Choroid plexus epithelial cell (primary cell): ENCODE measurements around the gene SMC1B.
"Not testable (repeated sequence)": the region's sequence is repeated elsewhere in the genome, so short reads cannot be mapped to it uniquely, and the experiment has no call there.

Experiments
- DNase-seq: peaks from one replicate; pipeline ENCODE4 v3.0.0-alpha.2; 2010; ENCODE audit warnings: low read depth
- H3K4me3 ChIP-seq: 2 replicates; pipeline ENCODE4 v1.5.1; 2011; ENCODE audit warnings: low read depth, mild to moderate bottlenecking, control low read depth, low read length, moderate library complexity
- TF ChIP-seq, protein P1 (sequence below): conservative IDR thresholded peaks from 2 replicates; pipeline ENCODE4 v1.5.1; 2011; ENCODE audit warnings: low read depth, mild to moderate bottlenecking, control low read depth, inconsistent platforms, low read length, moderate library complexity

The SMC1B gene

DNA sequence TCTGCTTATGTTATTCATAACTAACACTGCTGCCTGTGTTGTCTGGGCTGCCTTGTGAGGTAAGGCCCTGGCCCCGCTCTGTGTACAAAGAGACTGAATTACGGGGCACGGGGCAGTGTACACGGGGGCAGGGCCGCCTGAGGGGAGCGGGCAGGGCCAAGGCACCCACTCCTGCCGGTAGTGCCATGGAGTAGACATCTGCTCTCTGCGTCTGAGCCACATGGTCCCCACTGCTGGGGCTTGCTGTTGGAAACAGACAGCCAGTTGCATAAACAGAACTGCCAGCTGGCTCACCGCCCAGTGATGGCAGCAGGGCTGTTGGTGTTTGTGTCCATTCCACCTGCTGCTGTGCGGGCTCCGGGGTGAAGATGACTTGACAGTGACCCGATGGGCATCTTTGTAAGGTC is 83.9 kb downstream of the SMC1B start:
- no peak for DNase-seq
- no peak overlapping the region for H3K4me3 ChIP-seq
- TF ChIP-seq, protein P1, sequence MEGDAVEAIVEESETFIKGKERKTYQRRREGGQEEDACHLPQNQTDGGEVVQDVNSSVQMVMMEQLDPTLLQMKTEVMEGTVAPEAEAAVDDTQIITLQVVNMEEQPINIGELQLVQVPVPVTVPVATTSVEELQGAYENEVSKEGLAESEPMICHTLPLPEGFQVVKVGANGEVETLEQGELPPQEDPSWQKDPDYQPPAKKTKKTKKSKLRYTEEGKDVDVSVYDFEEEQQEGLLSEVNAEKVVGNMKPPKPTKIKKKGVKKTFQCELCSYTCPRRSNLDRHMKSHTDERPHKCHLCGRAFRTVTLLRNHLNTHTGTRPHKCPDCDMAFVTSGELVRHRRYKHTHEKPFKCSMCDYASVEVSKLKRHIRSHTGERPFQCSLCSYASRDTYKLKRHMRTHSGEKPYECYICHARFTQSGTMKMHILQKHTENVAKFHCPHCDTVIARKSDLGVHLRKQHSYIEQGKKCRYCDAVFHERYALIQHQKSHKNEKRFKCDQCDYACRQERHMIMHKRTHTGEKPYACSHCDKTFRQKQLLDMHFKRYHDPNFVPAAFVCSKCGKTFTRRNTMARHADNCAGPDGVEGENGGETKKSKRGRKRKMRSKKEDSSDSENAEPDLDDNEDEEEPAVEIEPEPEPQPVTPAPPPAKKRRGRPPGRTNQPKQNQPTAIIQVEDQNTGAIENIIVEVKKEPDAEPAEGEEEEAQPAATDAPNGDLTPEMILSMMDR = no peak

DNA sequence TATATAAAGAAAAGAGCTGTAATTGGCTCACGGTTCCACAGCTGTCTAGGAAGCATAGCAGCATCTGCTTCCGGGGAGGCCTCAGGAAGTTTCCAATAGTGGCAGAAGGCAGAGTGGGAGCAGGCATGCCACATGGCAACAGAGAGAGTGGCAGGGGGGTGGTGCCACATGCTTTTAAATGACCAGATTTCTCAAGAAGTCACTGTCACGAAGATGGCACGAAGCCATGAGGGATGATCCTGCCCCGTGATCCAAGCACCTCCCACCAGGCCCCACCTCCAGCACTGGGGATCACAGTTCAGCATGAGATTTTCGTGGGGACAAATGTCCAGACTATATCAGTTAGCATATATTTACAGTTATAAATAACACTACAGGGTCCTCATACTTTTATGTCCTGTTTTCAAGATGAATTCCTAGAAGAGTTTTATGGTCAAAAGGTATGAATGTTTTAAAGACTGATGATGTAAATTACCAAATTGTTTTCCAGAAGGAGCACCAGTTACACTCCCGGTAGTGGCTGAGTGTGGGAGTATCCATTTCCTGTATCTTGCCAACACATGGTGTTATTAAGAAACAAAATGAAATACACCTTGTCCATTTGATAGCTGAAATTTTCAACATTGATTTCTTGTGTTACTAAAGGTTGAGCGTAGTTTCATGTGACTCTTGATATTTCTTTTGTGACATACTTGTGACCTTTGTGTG is 84.4 kb downstream of the SMC1B start:
- H3K4me3 ChIP-seq = no peak overlapping the region
- DNase-seq = no peak
- TF ChIP-seq, protein P1 = no peak

DNA sequence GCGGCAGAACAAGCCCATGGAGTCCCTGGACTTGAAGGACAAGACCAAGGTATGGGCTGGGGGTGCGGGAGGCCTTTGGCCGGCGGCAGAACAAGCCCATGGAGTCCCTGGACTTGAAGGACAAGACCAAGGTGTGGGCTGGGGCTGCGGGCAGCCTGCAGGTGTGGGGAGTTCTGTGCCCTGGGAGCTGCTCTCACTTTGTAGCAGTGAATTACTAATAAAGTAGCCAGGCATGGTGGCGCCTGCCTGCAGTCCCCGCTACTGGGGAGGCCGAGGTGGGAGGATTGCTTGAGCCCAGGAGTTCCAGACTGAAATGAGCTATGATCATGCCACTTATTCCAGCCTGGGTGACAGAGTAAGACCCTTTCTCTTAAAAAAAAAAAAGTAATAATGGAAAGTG is 85.1 kb downstream of the SMC1B start:
- H3K4me3 ChIP-seq, DNase-seq: not testable (repeated sequence)

DNA sequence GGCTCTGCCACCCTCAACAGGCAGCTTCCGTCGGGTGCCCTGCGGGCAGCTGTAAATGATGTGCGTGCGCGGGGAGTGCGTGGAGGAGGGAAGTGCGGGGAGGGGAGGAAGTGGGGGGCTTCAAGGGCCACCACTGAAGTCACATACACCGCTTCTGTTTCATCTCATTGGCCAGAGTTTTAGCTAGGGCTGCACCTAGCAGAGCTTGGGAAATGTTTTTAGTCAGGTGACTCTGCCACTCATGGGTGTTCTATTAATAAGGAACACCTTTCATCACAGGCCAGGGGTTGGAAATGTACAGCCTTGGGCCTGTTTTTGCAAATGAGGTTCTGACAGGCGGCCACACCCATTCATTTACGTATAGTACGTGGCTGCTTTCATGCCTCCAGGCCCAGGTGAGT is 89.1 kb downstream of the SMC1B start:
- no peak for DNase-seq
- TF ChIP-seq, protein P1 = no peak
- no peak overlapping the region for H3K4me3 ChIP-seq

DNA sequence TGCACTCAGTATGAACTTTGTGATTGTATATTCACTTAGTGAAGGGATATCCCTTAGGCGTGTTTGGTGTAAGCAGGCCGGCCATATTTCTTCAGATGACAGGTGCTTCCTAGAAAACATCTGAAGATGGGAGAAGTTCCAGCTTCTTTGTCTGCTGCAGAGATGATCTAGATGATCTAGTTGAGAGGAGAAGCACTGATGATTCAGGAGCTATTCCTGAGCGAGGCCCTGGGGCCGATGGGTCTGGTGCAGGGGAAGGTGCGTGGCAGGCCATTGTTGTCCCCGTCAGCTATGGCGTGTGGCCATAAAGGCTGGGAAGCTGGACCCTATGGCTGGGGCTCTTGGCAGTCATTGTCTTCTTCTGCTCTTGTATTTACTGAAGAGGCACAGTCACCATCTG is 89.7 kb downstream of the SMC1B start:
- DNase-seq = no peak
- no peak overlapping the region for H3K4me3 ChIP-seq
- TF ChIP-seq, protein P1 = no peak

DNA sequence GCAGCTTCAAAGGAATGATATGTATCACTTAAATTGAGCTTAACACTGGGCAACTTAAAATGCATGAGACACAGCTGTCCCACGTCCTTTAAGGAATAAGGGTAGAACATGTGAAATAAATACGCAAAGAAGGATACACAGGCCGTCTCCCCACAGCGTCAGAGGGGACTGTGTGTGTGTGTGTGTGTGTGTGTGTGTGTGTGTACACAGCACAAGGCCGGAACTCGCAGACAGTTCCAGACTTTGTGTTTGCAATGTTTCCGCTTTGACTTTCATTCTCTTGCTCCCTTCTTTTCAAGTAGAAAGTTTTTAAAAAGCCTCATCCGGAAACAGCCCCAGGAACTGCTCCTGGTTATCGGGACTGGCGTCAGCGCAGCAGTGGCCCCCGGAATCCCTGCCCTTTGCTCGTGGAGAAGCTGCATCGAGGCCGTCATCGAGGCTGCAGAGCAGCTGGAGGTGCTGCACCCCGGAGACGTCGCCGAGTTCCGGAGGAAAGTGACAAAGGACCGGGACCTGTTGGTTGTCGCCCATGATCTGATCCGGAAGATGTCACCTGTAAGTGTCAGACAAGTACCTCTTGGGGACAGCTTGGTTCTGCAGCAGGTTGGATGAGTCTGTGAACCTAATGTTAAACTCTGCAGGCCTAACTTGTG is 90.4 kb downstream of the SMC1B start:
- DNase-seq = no peak
- TF ChIP-seq, protein P1 = no peak
- no peak overlapping the region for H3K4me3 ChIP-seq

DNA sequence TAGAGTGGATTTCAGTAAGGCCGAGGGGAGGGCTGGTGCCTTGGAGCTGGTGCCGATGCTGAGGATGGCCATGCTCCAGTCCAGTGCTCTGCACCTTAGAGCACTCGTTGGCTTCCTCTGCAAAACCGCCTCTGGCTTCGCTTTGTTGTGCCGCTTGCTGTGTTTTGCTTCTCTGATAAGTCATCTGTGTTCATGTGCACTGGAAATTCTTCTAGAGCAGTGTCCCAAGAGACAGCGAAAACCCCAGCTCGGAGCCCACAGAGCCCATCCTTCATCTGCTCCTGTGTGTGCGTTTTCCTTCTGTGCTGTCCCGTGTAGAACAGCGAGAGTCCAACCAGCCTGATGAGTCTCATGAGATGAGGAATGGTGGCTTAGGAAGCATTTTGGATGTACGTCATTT is 91.6 kb downstream of the SMC1B start:
- H3K4me3 ChIP-seq = no peak overlapping the region
- TF ChIP-seq, protein P1 = no peak
- DNase-seq = no peak
